ENCODE measurements around the gene TCIRG1. TPM values are rescaled to one million over a fixed set of nuclear protein-coding genes. Genes with fewer than 3 reads are reported as not detected.

Gene TCIRG1
- total RNA-seq, 1 experiment from 2014 or later = 158 TPM

- Histone ChIP-seq H3K27ac (ENCODE audit: low read length) (peak overlapping the region; percentile 92), H3K9me3 (ENCODE audit: control insufficient read depth, insufficient read depth, low read depth, low read length) (no peaks in the 10 kb centered on the region), H3K27me3 (ENCODE audit: control insufficient read depth, insufficient read depth, low read length) (no peaks in the 10 kb centered on the region), H3K4me1 (ENCODE audit: control insufficient read depth, insufficient read depth, low read length) (peaks cover 66% of the 10 kb centered on the region), H3K4me3 (ENCODE audit: low read depth in 2 of 2, low read length in 2 of 2) (peak overlapping the region; percentile 37 to 47; a peak in 3 of 4 replicates), H3K36me3 (ENCODE audit: control insufficient read depth, insufficient read depth, low read length) (no peaks in the 10 kb centered on the region)
- DNase-seq (ENCODE audit: low read depth, low spot score) (no peak), ATAC-seq (no peak)
- in situ Hi-C loops (cut with HindIII; ENCODE audit: low pct_unique_long_range_greater_than_20kb, low sequenced_read_pairs) = no loop called here
- POLR2A ChIA-PET = no interaction called here
- no peak for TF ChIP-seq REST (IDR thresholded peaks at IDR 0.05; ENCODE audit: insufficient read depth in 1 of 2, low read depth in 2 of 2, low read length in 1 of 2)
- no peak for TF ChIP-seq TCF7L2 (IDR thresholded peaks at IDR 0.05; ENCODE audit: low read depth, low read length)
- TF ChIP-seq POLR2AphosphoS5 (IDR thresholded peaks at IDR 0.05; ENCODE audit: low read depth, low read length) = no peak
- TF ChIP-seq CTCF (IDR thresholded peaks at IDR 0.05) = no peak; the same call in 1 of the 2 replicates
- no peak for TF ChIP-seq SIN3A (IDR thresholded peaks at IDR 0.05; ENCODE audit: borderline replicate concordance, insufficient read depth, low read depth, low read length)
- CTCF ChIA-PET = interaction anchor here (0.8 to 1.3 kb wide), 3 partner anchors 13 to 202 kb away, joined by 3 to 4 read pairs (median 4); no protein-coding TSS in a partner anchor
- intact Hi-C loops (cut with micrococcal nuclease; ENCODE audit: unreplicated experiment) = no loop called here
- no TSS peak for BruUV-seq (replicated peaks)
These were observed 29.3 kb upstream of the TCIRG1 start for GRCh38 chr11:68009391-68010089.

GRCh38 chr11:68010090-68011041 lies 28.5 kb upstream of the TCIRG1 start, which contains the start of gene ALDH3B1:
ALDH3B1 (plus strand) TSS chr11:68010327; CDS start chr11:68015298, 4,971 bp downstream.
- BruUV-seq (replicated peaks) = no TSS peak
- CTCF ChIA-PET = interaction anchor here (0.8 to 1.3 kb wide), 4 partner anchors 10 to 201 kb away, joined by 3 to 4 read pairs (median 4); no protein-coding TSS in a partner anchor
- H3K36me3 ChIP-seq (ENCODE audit: control insufficient read depth, insufficient read depth, low read length) = no peaks in the 10 kb centered on the region
- H3K4me1 ChIP-seq (ENCODE audit: control insufficient read depth, insufficient read depth, low read length) = peaks cover 71% of the 10 kb centered on the region
- H3K9me3 ChIP-seq (ENCODE audit: control insufficient read depth, insufficient read depth, low read depth, low read length) = no peaks in the 10 kb centered on the region
- peak; percentile 71 for ATAC-seq
- no peaks in the 10 kb centered on the region for H3K27me3 ChIP-seq (ENCODE audit: control insufficient read depth, insufficient read depth, low read length)
- DNase-seq (ENCODE audit: low read depth, low spot score) = no peak
- POLR2A ChIA-PET = no interaction called here
- H3K4me3 ChIP-seq (ENCODE audit: low read depth in 2 of 2, low read length in 2 of 2) = peak within 1 kb of the TSS; percentile 37 to 47
- H3K27ac ChIP-seq (ENCODE audit: low read length) = peak within 1 kb of the TSS; percentile 92
- TF ChIP-seq TCF7L2 (IDR thresholded peaks at IDR 0.05; ENCODE audit: low read depth, low read length) (no peak), REST (IDR thresholded peaks at IDR 0.05; ENCODE audit: insufficient read depth in 1 of 2, low read depth in 2 of 2, low read length in 1 of 2) (0 out of 4 replicates have a peak, but pooled peaks of 1 of the 2 experiments have one; percentile 25), CTCF (IDR thresholded peaks at IDR 0.05) (no peak), POLR2AphosphoS5 (IDR thresholded peaks at IDR 0.05; ENCODE audit: low read depth, low read length) (peak; percentile 54), SIN3A (IDR thresholded peaks at IDR 0.05; ENCODE audit: borderline replicate concordance, insufficient read depth, low read depth, low read length) (no peak)
- intact Hi-C loops (cut with micrococcal nuclease; ENCODE audit: unreplicated experiment) = no loop called here
- in situ Hi-C loops (cut with HindIII; ENCODE audit: low pct_unique_long_range_greater_than_20kb, low sequenced_read_pairs) = no loop called here

Data from Panc1 (cell line).